H9 (cell line): ENCODE measurements around the gene CCSER2. TPM values are rescaled to one million over a fixed set of nuclear protein-coding genes. Genes with fewer than 3 reads are reported as not detected.

Experiments
- DNase-seq: peaks from one replicate; pipeline ENCODE4 v3.0.0-alpha.2; 2017
- H2AFZ ChIP-seq: one replicate; pipeline ENCODE4 v1.6.1; 2013; ENCODE audit warnings: mild to moderate bottlenecking, low read length, control low read depth, moderate library complexity
- H2AK5ac ChIP-seq: 2 replicates; pipeline ENCODE4 v1.6.1; 2013; ENCODE audit warnings: low read length, control low read depth, mixed read lengths; ENCODE audit not compliant: insufficient read length
- H2BK120ac ChIP-seq: one replicate; pipeline ENCODE4 v1.6.1; 2013; ENCODE audit warnings: low read depth, mild to moderate bottlenecking, low read length, control low read depth, inconsistent platforms; ENCODE audit not compliant: poor library complexity, severe bottlenecking
- H2BK12ac ChIP-seq: 2 replicates; pipeline ENCODE4 v1.6.1; 2013; ENCODE audit warnings: low read length, control low read depth, mixed read lengths, low read depth; ENCODE audit not compliant: insufficient read length
- H2BK15ac ChIP-seq: 2 replicates; pipeline ENCODE4 v1.6.1; 2013; ENCODE audit warnings: low read depth, low read length, control low read depth
- H2BK20ac ChIP-seq: one replicate; pipeline ENCODE4 v1.6.1; 2013; ENCODE audit warnings: low read depth, mild to moderate bottlenecking, low read length, control low read depth, inconsistent platforms; ENCODE audit not compliant: poor library complexity, severe bottlenecking
- H2BK5ac ChIP-seq: 2 replicates; pipeline ENCODE4 v1.6.1; 2013; ENCODE audit warnings: low read length, control low read depth, mixed read lengths; ENCODE audit not compliant: insufficient read length
- H3K14ac ChIP-seq: 2 replicates; pipeline ENCODE4 v1.6.1; 2013; ENCODE audit warnings: low read length, control low read depth; ENCODE audit not compliant: insufficient read depth
- H3K18ac ChIP-seq: 2 replicates; pipeline ENCODE4 v1.6.1; 2013; ENCODE audit warnings: low read depth, mild to moderate bottlenecking, mixed read lengths, low read length, control low read depth; ENCODE audit not compliant: insufficient read length
- H3K23ac ChIP-seq: 2 replicates; pipeline ENCODE4 v1.6.1; 2013; ENCODE audit warnings: low read length, control low read depth, mixed read lengths, low read depth; ENCODE audit not compliant: insufficient read length
- H3K23me2 ChIP-seq: 2 replicates; pipeline ENCODE4 v1.6.1; 2013; ENCODE audit warnings: low read depth, mild to moderate bottlenecking, mixed read lengths, low read length, control low read depth; ENCODE audit not compliant: insufficient read length, poor library complexity, severe bottlenecking
- H3K27ac ChIP-seq: 2 replicates; pipeline ENCODE4 v1.5.1; 2013; ENCODE audit warnings: low read length, control low read depth, mixed read lengths, low read depth; ENCODE audit not compliant: insufficient read length
- H3K27me3 ChIP-seq: 2 replicates; pipeline ENCODE4 v1.6.1; 2013; ENCODE audit warnings: low read length, control low read depth, inconsistent platforms; ENCODE audit not compliant: insufficient read depth
- H3K4ac ChIP-seq: 2 replicates; pipeline ENCODE4 v1.6.1; 2013; ENCODE audit warnings: low read depth, mild to moderate bottlenecking, control low read depth, inconsistent platforms, low read length, moderate library complexity
- H3K4me1 ChIP-seq: 2 replicates; pipeline ENCODE4 v1.6.1; 2013; ENCODE audit warnings: low read length, control low read depth, inconsistent platforms; ENCODE audit not compliant: insufficient read depth
- H3K4me2 ChIP-seq: 2 replicates; pipeline ENCODE4 v1.6.1; 2013; ENCODE audit warnings: low read length, control low read depth, mixed read lengths; ENCODE audit not compliant: insufficient read length, insufficient read depth
- H3K56ac ChIP-seq: 2 replicates; pipeline ENCODE4 v1.6.1; 2013; ENCODE audit warnings: low read depth, mild to moderate bottlenecking, mixed read lengths, low read length, control low read depth; ENCODE audit not compliant: insufficient read length
- H3K79me1 ChIP-seq: 2 replicates; pipeline ENCODE4 v1.6.1; 2013; ENCODE audit warnings: low read depth, mild to moderate bottlenecking, moderate library complexity, low read length, control low read depth, inconsistent platforms; ENCODE audit not compliant: insufficient read depth, poor library complexity, severe bottlenecking
- H3K79me2 ChIP-seq: 2 replicates; pipeline ENCODE4 v1.6.1; 2013; ENCODE audit warnings: low read length, control low read depth, inconsistent platforms; ENCODE audit not compliant: insufficient read depth
- H3K9ac ChIP-seq: 2 replicates; pipeline ENCODE4 v1.6.1; 2013; ENCODE audit warnings: low read length, control low read depth, mixed read lengths; ENCODE audit not compliant: insufficient read length; ENCODE audit errors: extremely low read depth
- H3K9me3 ChIP-seq: one replicate; pipeline ENCODE4 v1.6.1; 2013; ENCODE audit warnings: low read depth, low read length, inconsistent platforms; ENCODE audit not compliant: control insufficient read depth
- H3T11ph ChIP-seq: one replicate; pipeline ENCODE4 v1.6.1; 2013; ENCODE audit warnings: mild to moderate bottlenecking, low read length, control low read depth, inconsistent platforms
- H4K20me1 ChIP-seq: one replicate; pipeline ENCODE4 v1.6.1; 2013; ENCODE audit not compliant: control insufficient read depth, insufficient read length, insufficient read depth
- H4K5ac ChIP-seq: 2 replicates; pipeline ENCODE4 v1.6.1; 2013; ENCODE audit warnings: low read depth, mild to moderate bottlenecking, mixed read lengths, low read length, control low read depth; ENCODE audit not compliant: insufficient read length
- H4K8ac ChIP-seq: replicated peaks from 2 replicates; pipeline ENCODE4 v1.6.1; 2013; ENCODE audit warnings: low read length, control low read depth, mixed read lengths, low read depth; ENCODE audit not compliant: insufficient read length
- H4K91ac ChIP-seq: 2 replicates; pipeline ENCODE4 v1.6.1; 2013; ENCODE audit warnings: low read depth, mild to moderate bottlenecking, moderate library complexity, mixed read lengths, low read length, control low read depth; ENCODE audit not compliant: insufficient read length
- H3K27ac Mint-ChIP-seq, 3 experiments: 2 replicates in 2 of 3; 3 replicates in 1 of 3; pipeline ENCODE4 v1.8.0; 2020 to 2021; ENCODE audit warnings: mixed read lengths in 3 of 3, mild to moderate bottlenecking in 1 of 3, moderate library complexity in 1 of 3
- H3K27me3 Mint-ChIP-seq: 2 replicates; pipeline ENCODE4 v1.8.0; 2021; ENCODE audit warnings: low read depth, mild to moderate bottlenecking, moderate library complexity, mixed read lengths
- H3K36me3 Mint-ChIP-seq, 3 experiments: 2 replicates in 2 of 3; 3 replicates in 1 of 3; pipeline ENCODE4 v1.8.0; 2020 to 2021; ENCODE audit warnings: low read depth in 3 of 3, mixed read lengths in 3 of 3; ENCODE audit not compliant: insufficient read depth in 1 of 3
- H3K4me1 Mint-ChIP-seq, 2 experiments: 2 replicates each; pipeline ENCODE4 v1.8.0; 2020; ENCODE audit warnings: mixed read lengths in 2 of 2
- H3K4me3 Mint-ChIP-seq, 2 experiments: 2 replicates in 1 of 2; 3 replicates in 1 of 2; pipeline ENCODE4 v1.8.0; 2020 to 2021; ENCODE audit warnings: mild to moderate bottlenecking in 2 of 2, mixed read lengths in 2 of 2, moderate library complexity in 1 of 2
- H3K9me3 Mint-ChIP-seq, 2 experiments: 2 replicates in 1 of 2; 3 replicates in 1 of 2; pipeline ENCODE4 v1.8.0; 2020; ENCODE audit warnings: mild to moderate bottlenecking in 2 of 2, mixed read lengths in 2 of 2, moderate library complexity in 1 of 2
- WGBS: extraction: QIAGEN DNeasy Blood & Tissue Kit; methylation state at CpG from one replicate; pipeline ENCODE4 v1.1.7; 2013; ENCODE audit warnings: missing lambda C conversion rate, low lambda C conversion rate, mixed read lengths; ENCODE audit not compliant: insufficient read length; ENCODE audit errors: extremely low coverage; 5-methylcytosine and 5-hydroxymethylcytosine counted together
- total RNA-seq: library from RNA; stranded (reverse); gene quantifications from 2 replicates; pipeline ENCODE4 v1.2.1, GENCODE V29; 2021
- TF ChIP-seq, protein P1 (sequence below): fragments of 200-600 bp; sonication (generic); conservative IDR thresholded peaks from 3 replicates; pipeline ENCODE4 v1.8.0; 2021; ENCODE audit warnings: antibody characterized with exemption, mild to moderate bottlenecking

Gene CCSER2
- total RNA-seq, 1 experiment from 2014 or later, result 22.2 TPM

DNA sequence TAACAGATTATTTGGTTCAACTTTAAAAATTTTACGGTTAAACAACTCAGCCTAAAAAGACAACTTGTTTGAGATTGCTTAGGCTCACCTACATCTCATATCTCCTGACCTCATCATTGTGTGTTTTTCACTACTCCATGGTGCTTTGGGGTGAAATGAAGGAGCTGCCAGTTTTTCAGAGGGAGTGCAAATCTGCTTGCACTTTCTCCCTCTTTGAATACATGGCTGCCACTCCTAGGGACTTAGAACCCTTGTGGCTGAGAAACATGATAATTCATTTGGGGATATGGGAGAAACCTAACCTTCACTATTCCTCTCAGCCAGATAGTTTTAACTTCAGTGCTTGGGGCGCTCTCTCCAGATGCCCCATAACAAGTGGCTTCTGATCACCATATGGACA lies 2.7 kb downstream of the CCSER2 start:
- Histone ChIP-seq H3K79me1 (no peaks in the 10 kb centered on the region), H3K9ac (no peak overlapping the region), H3K4me1 (peaks cover 7% of the 10 kb centered on the region; the same call in 1 of the 2 replicates), H2BK12ac (no peak overlapping the region), H3K9me3 (no peaks in the 10 kb centered on the region), H3K23ac (no peak overlapping the region), H2BK120ac (no peak overlapping the region), H3K18ac (no peak overlapping the region), H3K14ac (no peak overlapping the region), H3K4ac (no peak overlapping the region), H2BK20ac (no peak overlapping the region), H2AK5ac (no peak overlapping the region), H2BK5ac (no peak overlapping the region), H4K20me1 (no peaks in the 10 kb centered on the region), H3K27me3 (no peaks in the 10 kb centered on the region), H4K5ac (no peak overlapping the region), H2AFZ (no peak overlapping the region), H3K56ac (no peak overlapping the region), H2BK15ac (no peak overlapping the region), H3T11ph (no peak overlapping the region), H4K8ac (no peak overlapping the region), H3K79me2 (peaks cover 17% of the 10 kb centered on the region; the same call in 1 of the 2 replicates), H3K23me2 (peaks cover 3% of the 10 kb centered on the region), H4K91ac (no peak overlapping the region), H3K27ac (no peak overlapping the region), H3K4me2 (no peak overlapping the region)
- Mint-ChIP-seq H3K27ac (peak overlapping the region in 1 of 3 experiments; percentile 77; a peak in 2 of 7 replicates), H3K27me3 (no peaks in the 10 kb centered on the region), H3K9me3 (no peaks in the 10 kb centered on the region), H3K36me3 (no peaks in the 10 kb centered on the region), H3K4me3 (peak overlapping the region in 1 of 2 experiments; percentile 67; a peak in 3 of 5 replicates), H3K4me1 (peaks cover 40 to 42% of the 10 kb centered on the region in 2 experiments)
- no peak for DNase-seq
- no CpG with 5 or more reads among the region's 2 CpGs for WGBS
- TF ChIP-seq, protein P1, sequence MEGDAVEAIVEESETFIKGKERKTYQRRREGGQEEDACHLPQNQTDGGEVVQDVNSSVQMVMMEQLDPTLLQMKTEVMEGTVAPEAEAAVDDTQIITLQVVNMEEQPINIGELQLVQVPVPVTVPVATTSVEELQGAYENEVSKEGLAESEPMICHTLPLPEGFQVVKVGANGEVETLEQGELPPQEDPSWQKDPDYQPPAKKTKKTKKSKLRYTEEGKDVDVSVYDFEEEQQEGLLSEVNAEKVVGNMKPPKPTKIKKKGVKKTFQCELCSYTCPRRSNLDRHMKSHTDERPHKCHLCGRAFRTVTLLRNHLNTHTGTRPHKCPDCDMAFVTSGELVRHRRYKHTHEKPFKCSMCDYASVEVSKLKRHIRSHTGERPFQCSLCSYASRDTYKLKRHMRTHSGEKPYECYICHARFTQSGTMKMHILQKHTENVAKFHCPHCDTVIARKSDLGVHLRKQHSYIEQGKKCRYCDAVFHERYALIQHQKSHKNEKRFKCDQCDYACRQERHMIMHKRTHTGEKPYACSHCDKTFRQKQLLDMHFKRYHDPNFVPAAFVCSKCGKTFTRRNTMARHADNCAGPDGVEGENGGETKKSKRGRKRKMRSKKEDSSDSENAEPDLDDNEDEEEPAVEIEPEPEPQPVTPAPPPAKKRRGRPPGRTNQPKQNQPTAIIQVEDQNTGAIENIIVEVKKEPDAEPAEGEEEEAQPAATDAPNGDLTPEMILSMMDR, result no peak
